GM12878 (cell line): ENCODE results near the gene DIP2C. TPM values are rescaled to one million over a fixed set of nuclear protein-coding genes. Genes with fewer than 3 reads are reported as not detected.

Source experiments
- ATAC-seq: fragments of 200-7000 bp; cut with Tn5 transposase; 3 replicates; pipeline ENCODE4 v1.9.1; 2020; ENCODE audit warnings: mild to moderate bottlenecking, moderate library complexity
- BruUV-seq: library from RNA; stranded (reverse); fragments of 400-500 nt; replicated peaks from 2 replicates; lab custom pipeline; 2021; lab: Mats Ljungman, UMichigan
- CTCF ChIA-PET: fragments of 300-600 bp; sonication (Branson Sonifier 250); formaldehyde crosslinking; extraction: SDS; loops from one replicate; lab custom pipeline; 2021; ENCODE audit warnings: inconsistent platforms; lab: Yijun Ruan, JAX
- POLR2A ChIA-PET: fragments of 350-600 bp; formaldehyde crosslinking; extraction: SDS; loops from one replicate; lab custom pipeline; 2021; ENCODE audit warnings: inconsistent platforms; lab: Charles Lee
- RAD21 ChIA-PET: fragments of 300-600 bp; sonication (Branson Sonifier 250); formaldehyde crosslinking; loops from one replicate; lab custom pipeline; 2023; ENCODE audit warnings: antibody characterized with exemption; ENCODE audit not compliant: unreplicated experiment; lab: Charles Lee
- SMC1A ChIA-PET: fragments of 300-600 bp; sonication (Branson Sonifier 250); formaldehyde crosslinking; loops from one replicate; lab custom pipeline; 2023; ENCODE audit not compliant: unreplicated experiment, uncharacterized antibody; lab: Charles Lee
- DNase-seq: peaks from one replicate; pipeline ENCODE4 v3.0.0-alpha.2; 2011; ENCODE audit warnings: low read depth, low spot score
- FAIRE-seq: peaks from 3 replicates; lab custom pipeline; 2011; peaks lifted over from hg19 to GRCh38; lab: Jason Lieb, UNC
- H2AFZ ChIP-seq: 2 replicates; pipeline ENCODE4 v1.6.0; 2011; ENCODE audit warnings: low read depth, low read length, control low read depth; ENCODE audit not compliant: control insufficient read depth
- H3K27ac ChIP-seq: 2 replicates; pipeline ENCODE4 v1.5.1; 2011; ENCODE audit warnings: control low read depth; ENCODE audit not compliant: control insufficient read depth, insufficient read depth
- H3K27me3 ChIP-seq, 2 experiments: replicated peaks in 1 of 2; 2 replicates each; pipeline versions ENCODE4 v1.6.0 to v1.6.1; 2011; ENCODE audit warnings: low read length in 1 of 2; ENCODE audit not compliant: control insufficient read depth in 2 of 2, insufficient read depth in 2 of 2
- H3K36me3 ChIP-seq, 2 experiments: 2 replicates each; pipeline ENCODE4 v1.5.1; 2011; ENCODE audit warnings: low read length in 1 of 2; ENCODE audit not compliant: control insufficient read depth in 2 of 2, insufficient read depth in 2 of 2
- H3K4me1 ChIP-seq: 2 replicates; pipeline ENCODE4 v1.6.1; 2011; ENCODE audit warnings: mild to moderate bottlenecking, low read length, moderate library complexity, mixed read lengths; ENCODE audit not compliant: control insufficient read depth, insufficient read depth
- H3K4me2 ChIP-seq: 2 replicates; pipeline ENCODE4 v1.6.0; 2011; ENCODE audit warnings: control low read depth; ENCODE audit not compliant: control insufficient read depth, insufficient read depth
- H3K4me3 ChIP-seq: fragments of 200-600 bp; sonication (generic); 2 replicates; pipeline ENCODE4 v1.5.1; 2016
- H3K79me2 ChIP-seq: 2 replicates; pipeline ENCODE4 v1.6.0; 2011; ENCODE audit warnings: low read length; ENCODE audit not compliant: control insufficient read depth, insufficient read depth
- H3K9ac ChIP-seq: 2 replicates; pipeline ENCODE4 v1.8.0; 2011; ENCODE audit warnings: low read length, control low read depth, mixed read lengths; ENCODE audit not compliant: control insufficient read depth, insufficient read depth
- H3K9me3 ChIP-seq: replicated peaks from 3 replicates; pipeline ENCODE4 v1.5.1; 2011; ENCODE audit warnings: mild to moderate bottlenecking, low read length; ENCODE audit not compliant: control insufficient read depth, insufficient read depth
- H4K20me1 ChIP-seq: 2 replicates; pipeline ENCODE4 v1.6.0; 2011; ENCODE audit not compliant: control insufficient read depth, insufficient read depth
- BACH1 ChIP-seq: fragments of 450-650 bp; IDR thresholded peaks from 2 replicates; pipeline ENCODE4 v1.6.1; 2017; ENCODE audit warnings: mild to moderate bottlenecking, borderline replicate concordance
- BHLHE40 ChIP-seq, 2 experiments: fragments of 450-650 bp in 1 of 2; IDR thresholded peaks; 2 replicates each; pipeline ENCODE4 v1.6.1; 2011 to 2017; ENCODE audit warnings: low read depth in 2 of 2, borderline replicate concordance in 1 of 2, improper control_type of control experiment in 1 of 2, low read length in 1 of 2, mild to moderate bottlenecking in 1 of 2
- EGR1 ChIP-seq, 2 experiments: IDR thresholded peaks; 1 replicate in 1 of 2; 2 replicates in 1 of 2; pipeline ENCODE4 v1.6.1; 2011 to 2012; ENCODE audit warnings: low read depth in 2 of 2, low read length in 2 of 2, borderline replicate concordance in 1 of 2, mild to moderate bottlenecking in 1 of 2, moderate library complexity in 1 of 2
- LARP7 ChIP-seq: fragments of 450-650 bp; IDR thresholded peaks from 2 replicates; pipeline ENCODE4 v1.6.1; 2017; ENCODE audit warnings: mild to moderate bottlenecking
- NFXL1 ChIP-seq: fragments of 450-650 bp; IDR thresholded peaks from 2 replicates; pipeline ENCODE4 v1.6.1; 2017; ENCODE audit warnings: antibody characterized with exemption, mild to moderate bottlenecking, borderline replicate concordance
- POLR2AphosphoS5 ChIP-seq: IDR thresholded peaks from 2 replicates; pipeline ENCODE4 v1.6.1; 2011; ENCODE audit warnings: mild to moderate bottlenecking, low read length, inconsistent platforms
- SUPT20H ChIP-seq: IDR thresholded peaks from 2 replicates; pipeline ENCODE4 v1.6.1; 2011; ENCODE audit warnings: low read depth, mild to moderate bottlenecking, low read length, moderate library complexity, borderline replicate concordance; ENCODE audit not compliant: control insufficient read depth
- ZNF274 ChIP-seq: IDR thresholded peaks from one replicate; pipeline ENCODE4 v1.8.0; 2011; ENCODE audit not compliant: insufficient read length, insufficient read depth
- WGBS: methylation state at CpG from one replicate; pipeline ENCODE4 v1.1.6; 2016; ENCODE audit warnings: low lambda C conversion rate; ENCODE audit not compliant: insufficient replicate concordance, insufficient coverage; ENCODE audit errors: missing lambda C conversion rate; 5-methylcytosine and 5-hydroxymethylcytosine counted together
- in situ Hi-C: fragments of 300-500 bp; cut with MboI; formaldehyde crosslinking; loops from 9 replicates; pipeline ENCODE4 v1.14.3; 2018; ENCODE audit warnings: mixed read lengths
- intact Hi-C: fragments of 100-400 bp; cut with micrococcal nuclease; formaldehyde crosslinking; loops from one replicate; pipeline ENCODE4 v1.14.2; 2022; ENCODE audit not compliant: unreplicated experiment
- polyA plus RNA-seq, 11 experiments: library from polyadenylated mRNA; depleted of rRNA in 4 of 11; unstranded in 6 of 11; stranded (reverse) in 5 of 11; fragments of >200 nt; fragmentation: Nextera tagmentation in 4 of 11; fragmentation: Illumina TruSeq in 1 of 11; extraction: Ambion mirVana in 4 of 11; extraction: Trizol in 1 of 11; gene quantifications; 1 replicate in 1 of 11; 2 replicates in 10 of 11; pipeline versions ENCODE4 v1.2.1 to v1.2.3, GENCODE V29; 2011 to 2016; ENCODE audit warnings: inconsistent platforms in 2 of 11, missing spikeins in 2 of 11, low read depth in 1 of 11
- total RNA-seq, 4 experiments: library from RNA; depleted of rRNA in 3 of 4; stranded (reverse); fragments of >200 nt in 3 of 4; fragmentation: Illumina TruSeq in 1 of 4; extraction: Trizol in 1 of 4; gene quantifications; 2 replicates each; pipeline versions ENCODE4 v1.2.1 to v1.2.3, GENCODE V29; 2013 to 2021
- TF ChIP-seq, protein P1 (sequence below): IDR thresholded peaks from 2 replicates; pipeline ENCODE4 v1.6.1; 2011; ENCODE audit warnings: low read depth, low read length, improper control_type of control experiment, borderline replicate concordance
- TF ChIP-seq, protein P2 (sequence below): fragments of 450-650 bp; IDR thresholded peaks from 2 replicates; pipeline ENCODE4 v1.6.1; 2017; ENCODE audit warnings: mild to moderate bottlenecking, low read depth, inconsistent platforms; ENCODE audit not compliant: poor library complexity, severe bottlenecking
- TF ChIP-seq, protein P3 (sequence below): fragments of 450-650 bp; formaldehyde crosslinking; IDR thresholded peaks from 2 replicates; pipeline ENCODE4 v1.4.0; 2020; ENCODE audit warnings: mild to moderate bottlenecking, moderate library complexity

The DIP2C gene
- total and polyA plus RNA-seq, 10 of the 15 experiments (the other 5 are each of a cell fraction or from before 2014, with no cell fraction given) = 0.01 to 0.10 (median 0.06) TPM

DNA sequence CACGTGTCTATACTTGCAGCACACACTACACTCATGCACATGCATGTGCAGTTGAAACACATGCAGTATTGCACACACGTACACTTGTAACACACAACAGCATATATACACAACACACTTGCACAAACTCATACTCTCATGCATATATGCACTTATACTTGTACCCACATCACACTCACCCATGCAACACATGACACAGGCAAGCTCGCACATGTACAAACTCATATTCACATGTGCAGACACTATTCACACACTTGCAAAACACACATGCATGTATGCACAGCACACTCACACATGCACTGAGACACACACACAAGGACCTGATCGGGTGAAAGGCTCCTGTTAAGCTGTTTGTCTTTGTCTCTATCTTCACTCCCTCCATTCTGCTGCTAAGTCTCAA, 384.4 kb downstream of the DIP2C start (continued):
- TF ChIP-seq, protein P1, sequence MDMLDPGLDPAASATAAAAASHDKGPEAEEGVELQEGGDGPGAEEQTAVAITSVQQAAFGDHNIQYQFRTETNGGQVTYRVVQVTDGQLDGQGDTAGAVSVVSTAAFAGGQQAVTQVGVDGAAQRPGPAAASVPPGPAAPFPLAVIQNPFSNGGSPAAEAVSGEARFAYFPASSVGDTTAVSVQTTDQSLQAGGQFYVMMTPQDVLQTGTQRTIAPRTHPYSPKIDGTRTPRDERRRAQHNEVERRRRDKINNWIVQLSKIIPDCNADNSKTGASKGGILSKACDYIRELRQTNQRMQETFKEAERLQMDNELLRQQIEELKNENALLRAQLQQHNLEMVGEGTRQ = no peak
- TF ChIP-seq LARP7 (no peak), SUPT20H (no peak)
- TF ChIP-seq, protein P2, sequence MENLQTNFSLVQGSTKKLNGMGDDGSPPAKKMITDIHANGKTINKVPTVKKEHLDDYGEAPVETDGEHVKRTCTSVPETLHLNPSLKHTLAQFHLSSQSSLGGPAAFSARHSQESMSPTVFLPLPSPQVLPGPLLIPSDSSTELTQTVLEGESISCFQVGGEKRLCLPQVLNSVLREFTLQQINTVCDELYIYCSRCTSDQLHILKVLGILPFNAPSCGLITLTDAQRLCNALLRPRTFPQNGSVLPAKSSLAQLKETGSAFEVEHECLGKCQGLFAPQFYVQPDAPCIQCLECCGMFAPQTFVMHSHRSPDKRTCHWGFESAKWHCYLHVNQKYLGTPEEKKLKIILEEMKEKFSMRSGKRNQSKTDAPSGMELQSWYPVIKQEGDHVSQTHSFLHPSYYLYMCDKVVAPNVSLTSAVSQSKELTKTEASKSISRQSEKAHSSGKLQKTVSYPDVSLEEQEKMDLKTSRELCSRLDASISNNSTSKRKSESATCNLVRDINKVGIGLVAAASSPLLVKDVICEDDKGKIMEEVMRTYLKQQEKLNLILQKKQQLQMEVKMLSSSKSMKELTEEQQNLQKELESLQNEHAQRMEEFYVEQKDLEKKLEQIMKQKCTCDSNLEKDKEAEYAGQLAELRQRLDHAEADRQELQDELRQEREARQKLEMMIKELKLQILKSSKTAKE = no peak

DNA sequence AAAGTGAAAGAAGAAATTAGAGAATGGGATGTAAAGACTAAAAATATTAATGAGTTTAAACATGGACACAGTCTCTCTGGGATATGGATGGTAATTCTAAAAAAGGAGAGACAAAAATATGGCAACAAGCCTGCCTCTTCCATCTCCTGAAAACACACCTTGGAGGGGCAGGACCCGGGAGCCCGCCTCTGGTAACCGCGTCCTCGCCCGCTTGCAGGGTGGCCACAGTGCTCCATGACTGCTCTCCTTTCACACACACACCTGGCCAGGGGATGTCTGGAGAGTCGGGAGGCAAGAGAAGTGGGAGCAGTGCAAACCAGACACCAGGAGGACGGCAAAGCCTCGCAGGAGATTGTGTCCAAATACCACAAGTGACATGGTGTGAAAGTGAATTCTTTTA, 387.9 kb downstream of the DIP2C start:
- WGBS = 99% methylated on average over 9 of the region's 9 CpGs
- H4K20me1 ChIP-seq = no peaks in the 10 kb centered on the region

More for the DNA sequence above, 387.9 kb downstream of the DIP2C start:
- H3K4me1 ChIP-seq = peaks cover 13% of the 10 kb centered on the region
- H3K36me3 ChIP-seq = no peaks in the 10 kb centered on the region
- in situ Hi-C loops = no loop called here
- no peak for ATAC-seq
- intact Hi-C loops = no loop called here
- no peak for FAIRE-seq
- no TSS peak for BruUV-seq
- SMC1A ChIA-PET = no interaction called here
- RAD21 ChIA-PET = no interaction called here
- no peak overlapping the region for H3K27ac ChIP-seq
- TF ChIP-seq NFXL1 (no peak), POLR2AphosphoS5 (no peak), BACH1 (no peak), BHLHE40 (IDR thresholded peaks at IDR 0.05; ENCODE audit: borderline replicate concordance in 1 of 2, low read depth in 2 of 2, low read length in 1 of 2) (no peak), EGR1 (IDR thresholded peaks at IDR 0.05; ENCODE audit: borderline replicate concordance in 1 of 2, low read depth in 2 of 2, low read length in 2 of 2) (no peak), ZNF274 (no peak)
- TF ChIP-seq, protein P3, sequence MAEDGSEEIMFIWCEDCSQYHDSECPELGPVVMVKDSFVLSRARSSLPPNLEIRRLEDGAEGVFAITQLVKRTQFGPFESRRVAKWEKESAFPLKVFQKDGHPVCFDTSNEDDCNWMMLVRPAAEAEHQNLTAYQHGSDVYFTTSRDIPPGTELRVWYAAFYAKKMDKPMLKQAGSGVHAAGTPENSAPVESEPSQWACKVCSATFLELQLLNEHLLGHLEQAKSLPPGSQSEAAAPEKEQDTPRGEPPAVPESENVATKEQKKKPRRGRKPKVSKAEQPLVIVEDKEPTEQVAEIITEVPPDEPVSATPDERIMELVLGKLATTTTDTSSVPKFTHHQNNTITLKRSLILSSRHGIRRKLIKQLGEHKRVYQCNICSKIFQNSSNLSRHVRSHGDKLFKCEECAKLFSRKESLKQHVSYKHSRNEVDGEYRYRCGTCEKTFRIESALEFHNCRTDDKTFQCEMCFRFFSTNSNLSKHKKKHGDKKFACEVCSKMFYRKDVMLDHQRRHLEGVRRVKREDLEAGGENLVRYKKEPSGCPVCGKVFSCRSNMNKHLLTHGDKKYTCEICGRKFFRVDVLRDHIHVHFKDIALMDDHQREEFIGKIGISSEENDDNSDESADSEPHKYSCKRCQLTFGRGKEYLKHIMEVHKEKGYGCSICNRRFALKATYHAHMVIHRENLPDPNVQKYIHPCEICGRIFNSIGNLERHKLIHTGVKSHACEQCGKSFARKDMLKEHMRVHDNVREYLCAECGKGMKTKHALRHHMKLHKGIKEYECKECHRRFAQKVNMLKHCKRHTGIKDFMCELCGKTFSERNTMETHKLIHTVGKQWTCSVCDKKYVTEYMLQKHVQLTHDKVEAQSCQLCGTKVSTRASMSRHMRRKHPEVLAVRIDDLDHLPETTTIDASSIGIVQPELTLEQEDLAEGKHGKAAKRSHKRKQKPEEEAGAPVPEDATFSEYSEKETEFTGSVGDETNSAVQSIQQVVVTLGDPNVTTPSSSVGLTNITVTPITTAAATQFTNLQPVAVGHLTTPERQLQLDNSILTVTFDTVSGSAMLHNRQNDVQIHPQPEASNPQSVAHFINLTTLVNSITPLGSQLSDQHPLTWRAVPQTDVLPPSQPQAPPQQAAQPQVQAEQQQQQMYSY = no peak
- POLR2A ChIA-PET = no interaction called here
- no peak overlapping the region for H3K4me2 ChIP-seq
- no peaks in the 10 kb centered on the region for H3K9me3 ChIP-seq
- no peaks in the 10 kb centered on the region for H3K79me2 ChIP-seq
- no peak overlapping the region for H2AFZ ChIP-seq
- no peak overlapping the region for H3K9ac ChIP-seq
- H3K27me3 ChIP-seq = no peaks in the 10 kb centered on the region
- DNase-seq = no peak
- CTCF ChIA-PET = no interaction called here
- H3K4me3 ChIP-seq = no peak overlapping the region
